GM23338 (cell line): ENCODE results near the gene ATP6V0E2.

Experiments used
- CTCF ChIP-seq, 2 experiments: fragments of 200-600 bp in 1 of 2; sonication (generic) in 1 of 2; conservative IDR thresholded peaks; 2 replicates each; pipeline versions ENCODE4 v1.5.1 to v1.6.1; 2016 to 2017; ENCODE audit warnings: antibody characterized with exemption in 2 of 2, low read depth in 2 of 2, mild to moderate bottlenecking in 2 of 2, moderate library complexity in 1 of 2
- EZH2 ChIP-seq: fragments of 200-600 bp; sonication (generic); IDR thresholded peaks from one replicate; pipeline ENCODE4 v1.8.0; 2017; ENCODE audit warnings: antibody characterized with exemption, mild to moderate bottlenecking, low read depth; ENCODE audit not compliant: unreplicated experiment
- JUNB ChIP-seq: IDR thresholded peaks from one replicate; pipeline ENCODE4 v1.6.1; 2016; ENCODE audit warnings: antibody characterized with exemption; ENCODE audit not compliant: unreplicated experiment
- POLR2AphosphoS5 ChIP-seq: IDR thresholded peaks from 2 replicates; pipeline ENCODE4 v1.6.1; 2016; ENCODE audit warnings: antibody characterized with exemption, low read depth

- no peak for TF ChIP-seq CTCF (conservative IDR thresholded peaks at IDR 0.05; ENCODE audit: low read depth in 2 of 2)
- TF ChIP-seq POLR2AphosphoS5, result no peak
- no peak for TF ChIP-seq EZH2
- TF ChIP-seq JUNB, result no peak
These were observed 10.2 kb downstream of the ATP6V0E2 start for GRCh38 chr7:149884016-149884415.
